C4-2B (cell line): ENCODE data around the gene S100A3.
"Not testable (repeated sequence)": the region's sequence is repeated elsewhere in the genome, so short reads cannot be mapped to it uniquely, and the experiment has no call there.

Experiments used
- H3K27ac ChIP-seq: fragments of 450-650 bp; 2 replicates; pipeline ENCODE4 v1.5.1; 2017
- ZFX ChIP-seq: fragments of 450-650 bp; IDR thresholded peaks from 2 replicates; pipeline ENCODE4 v1.6.1; 2017
- TF ChIP-seq, protein P1 (sequence below): fragments of 450-650 bp; conservative IDR thresholded peaks from 2 replicates; pipeline ENCODE4 v1.5.1; 2017; ENCODE audit warnings: mild to moderate bottlenecking

S100A3 gene

DNA sequence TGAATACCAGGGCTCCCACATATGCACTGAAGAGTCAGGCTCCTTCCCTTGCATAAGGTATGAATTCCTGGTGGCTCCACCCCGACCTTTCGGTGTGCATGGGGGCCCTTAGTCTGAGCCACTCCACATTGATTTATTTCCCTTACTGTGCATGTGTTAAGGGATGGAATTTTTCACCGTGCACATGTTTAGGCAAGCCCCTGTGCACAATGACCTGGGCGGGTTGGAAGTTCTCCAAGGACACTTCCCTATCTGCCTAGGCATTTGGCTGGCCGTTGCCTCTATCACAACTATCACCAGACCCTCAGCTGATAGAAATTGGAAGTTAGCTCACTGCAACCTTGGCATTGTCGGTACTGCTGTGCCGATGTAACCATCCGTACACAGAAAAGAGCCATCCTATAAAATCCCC, 22.9 kb downstream of the S100A3 start:
- no peak for TF ChIP-seq ZFX
- TF ChIP-seq, protein P1, sequence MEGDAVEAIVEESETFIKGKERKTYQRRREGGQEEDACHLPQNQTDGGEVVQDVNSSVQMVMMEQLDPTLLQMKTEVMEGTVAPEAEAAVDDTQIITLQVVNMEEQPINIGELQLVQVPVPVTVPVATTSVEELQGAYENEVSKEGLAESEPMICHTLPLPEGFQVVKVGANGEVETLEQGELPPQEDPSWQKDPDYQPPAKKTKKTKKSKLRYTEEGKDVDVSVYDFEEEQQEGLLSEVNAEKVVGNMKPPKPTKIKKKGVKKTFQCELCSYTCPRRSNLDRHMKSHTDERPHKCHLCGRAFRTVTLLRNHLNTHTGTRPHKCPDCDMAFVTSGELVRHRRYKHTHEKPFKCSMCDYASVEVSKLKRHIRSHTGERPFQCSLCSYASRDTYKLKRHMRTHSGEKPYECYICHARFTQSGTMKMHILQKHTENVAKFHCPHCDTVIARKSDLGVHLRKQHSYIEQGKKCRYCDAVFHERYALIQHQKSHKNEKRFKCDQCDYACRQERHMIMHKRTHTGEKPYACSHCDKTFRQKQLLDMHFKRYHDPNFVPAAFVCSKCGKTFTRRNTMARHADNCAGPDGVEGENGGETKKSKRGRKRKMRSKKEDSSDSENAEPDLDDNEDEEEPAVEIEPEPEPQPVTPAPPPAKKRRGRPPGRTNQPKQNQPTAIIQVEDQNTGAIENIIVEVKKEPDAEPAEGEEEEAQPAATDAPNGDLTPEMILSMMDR = no peak
- no peak overlapping the region for H3K27ac ChIP-seq

DNA sequence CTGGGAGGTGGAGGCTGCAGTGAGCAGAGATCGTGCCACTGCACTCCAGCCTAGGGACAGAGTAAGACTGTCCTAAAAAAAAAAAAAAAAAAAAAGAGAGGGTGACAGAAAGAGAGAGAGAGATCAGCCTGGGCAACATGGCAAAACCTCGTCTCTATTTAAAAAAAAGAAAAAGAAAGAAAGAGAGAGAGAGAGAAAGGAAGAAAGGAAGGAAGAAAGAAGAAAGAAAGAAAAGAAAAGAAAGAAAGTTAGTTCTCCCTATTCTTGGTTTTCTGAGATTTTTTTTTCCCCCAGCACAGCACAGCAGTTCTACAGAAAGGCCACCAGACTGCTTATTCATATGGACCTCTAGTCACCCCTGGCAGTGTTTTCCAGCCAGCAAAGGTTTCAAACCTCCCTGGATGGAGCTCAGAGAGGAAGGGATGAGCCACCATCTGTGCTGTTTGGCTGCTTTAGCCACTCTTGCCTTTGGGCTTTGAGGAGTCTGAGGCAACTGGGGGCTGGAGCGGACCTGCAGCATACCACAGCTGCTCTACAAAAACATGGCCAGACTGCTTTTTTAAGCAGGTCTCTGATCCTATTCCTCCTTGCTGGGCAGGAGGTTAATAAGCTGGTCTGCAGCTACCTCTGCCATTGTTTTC, 23.9 kb downstream of the S100A3 start:
- H3K27ac ChIP-seq = no peak overlapping the region
- TF ChIP-seq, protein P1 = no peak
- no peak for TF ChIP-seq ZFX

DNA sequence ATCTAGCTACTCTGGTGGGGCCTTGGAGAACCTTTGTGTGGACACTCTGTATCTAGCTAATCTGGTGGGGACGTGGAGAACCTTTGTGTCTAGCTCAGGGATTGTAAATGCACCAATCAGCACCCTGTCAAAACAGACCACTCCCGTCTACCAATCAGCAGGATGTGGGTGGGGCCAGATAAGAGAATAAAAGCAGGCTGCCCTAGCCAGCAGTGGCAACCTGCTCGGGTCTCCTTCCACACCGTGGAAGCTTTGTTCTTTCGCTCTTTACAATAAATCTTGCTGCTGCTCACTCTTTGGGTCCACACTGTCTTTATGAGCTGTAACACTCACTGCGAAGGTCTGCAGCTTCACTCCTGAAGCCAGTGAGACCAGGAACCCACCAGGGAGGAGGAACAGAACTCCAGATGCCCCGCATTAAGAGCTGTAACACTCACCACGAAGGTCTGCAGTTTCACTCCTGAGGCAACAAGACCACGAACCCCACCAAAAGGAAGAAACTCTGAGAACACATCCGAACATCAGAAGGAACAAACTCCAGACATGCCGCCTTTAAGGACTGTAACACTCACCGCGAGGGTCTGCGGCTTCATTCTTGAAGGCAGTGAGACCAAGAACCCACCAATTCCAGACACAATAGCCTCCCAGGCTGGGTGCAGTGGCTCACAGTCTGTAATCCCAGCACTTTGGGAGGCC, 26.6 kb downstream of the S100A3 start:
- H3K27ac ChIP-seq = not testable (repeated sequence)

DNA sequence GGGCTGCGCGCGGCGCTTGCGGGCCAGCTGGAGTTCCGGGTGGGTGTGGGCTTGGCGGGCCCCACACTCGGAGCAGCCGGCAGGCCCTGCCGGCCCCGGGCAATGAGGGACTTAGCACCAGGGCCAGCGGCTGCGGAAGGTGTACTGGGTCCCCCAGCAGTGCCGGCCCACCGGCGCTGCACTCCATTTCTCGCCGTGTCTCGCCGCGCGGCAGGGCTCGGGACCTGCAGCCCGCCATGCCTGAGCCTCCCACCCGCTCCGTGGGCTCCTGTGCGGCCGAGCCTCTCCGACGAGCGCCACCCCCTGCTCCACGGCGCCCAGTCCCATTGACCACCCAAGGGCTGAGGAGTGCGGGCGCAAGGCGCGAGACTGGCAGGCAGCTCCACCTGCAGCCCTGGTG, 27.2 kb downstream of the S100A3 start:
- not testable (repeated sequence) for H3K27ac ChIP-seq

DNA sequence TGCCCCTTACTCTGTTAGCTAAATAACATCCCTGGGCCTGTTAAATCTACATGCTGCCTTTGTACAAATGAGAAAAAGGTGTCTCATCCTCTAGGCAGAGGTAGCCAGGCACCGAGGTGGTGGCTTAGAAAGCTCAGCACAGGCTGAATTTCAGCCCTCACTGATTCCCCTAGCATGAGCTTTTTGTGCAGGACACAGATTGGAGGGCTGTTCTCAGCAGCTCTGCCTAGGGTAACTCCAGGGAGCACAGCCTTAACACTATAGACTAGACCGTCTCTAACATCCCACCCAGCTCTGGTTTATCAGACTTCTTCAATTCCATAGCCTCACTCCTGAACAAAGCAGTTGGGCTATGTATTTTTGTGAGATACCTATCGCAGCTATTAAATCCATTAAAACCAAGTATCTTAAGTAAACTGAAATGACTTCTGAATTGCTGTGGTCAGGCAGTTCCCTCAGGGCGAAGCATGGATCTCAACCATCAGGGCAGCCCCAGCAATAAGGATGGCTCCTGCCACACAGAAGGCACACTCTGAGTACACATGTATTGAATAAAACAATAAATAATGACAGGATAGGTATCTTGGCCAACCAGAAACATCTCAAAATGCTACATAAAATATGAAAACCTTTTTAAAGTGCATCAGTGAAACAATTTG, 28.1 kb downstream of the S100A3 start:
- TF ChIP-seq, protein P1 = no peak
- TF ChIP-seq ZFX = no peak
- H3K27ac ChIP-seq = no peak overlapping the region

DNA sequence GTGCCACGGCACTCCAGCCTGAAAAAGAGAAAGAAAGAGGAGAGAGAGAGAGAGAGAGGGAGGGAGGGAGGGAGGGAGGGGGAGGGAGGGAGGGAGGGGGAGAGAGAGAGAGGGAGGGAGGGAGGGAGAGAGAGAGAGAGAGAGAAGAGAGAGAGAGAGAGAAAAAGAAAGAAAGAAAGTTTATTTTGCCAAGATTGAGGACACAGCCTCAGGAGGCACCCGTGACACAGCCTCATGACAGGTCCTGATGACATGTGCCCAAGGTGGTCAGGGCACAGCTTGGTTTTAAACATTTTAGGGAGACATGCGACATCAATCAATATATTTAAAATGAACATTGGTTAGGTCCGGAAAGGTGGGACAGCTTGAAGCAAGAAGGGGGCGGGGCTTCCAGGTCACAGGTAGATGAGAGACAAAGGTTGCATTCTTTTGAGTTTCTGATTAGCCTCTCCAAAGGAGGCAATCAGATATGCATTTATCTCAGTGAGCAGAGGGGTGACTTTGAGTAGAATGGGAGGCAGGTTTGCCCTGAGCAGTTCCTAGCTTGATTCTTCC, 28.8 kb downstream of the S100A3 start:
- not testable (repeated sequence) for H3K27ac ChIP-seq

DNA sequence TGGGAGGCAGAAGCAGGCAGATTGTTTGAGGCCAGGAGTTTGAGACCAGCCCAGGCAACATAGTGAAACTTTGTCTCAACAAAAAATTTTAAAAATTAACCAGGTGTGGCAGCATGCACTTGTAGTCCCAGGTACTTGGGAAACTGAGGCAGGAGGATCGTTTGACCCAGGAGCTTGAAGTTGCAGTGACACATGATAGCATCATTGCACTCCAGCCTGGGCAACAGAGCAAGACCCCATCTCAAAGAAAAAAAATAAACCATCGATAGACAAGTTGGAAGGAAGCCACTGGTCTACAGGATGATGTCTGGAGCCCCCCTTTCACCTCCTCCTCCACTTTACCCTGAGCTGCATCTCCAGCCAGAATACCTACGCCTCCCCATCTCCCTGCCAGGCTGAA, 29.8 kb downstream of the S100A3 start:
- no peak overlapping the region for H3K27ac ChIP-seq
- TF ChIP-seq ZFX = no peak
- TF ChIP-seq, protein P1 = no peak

DNA sequence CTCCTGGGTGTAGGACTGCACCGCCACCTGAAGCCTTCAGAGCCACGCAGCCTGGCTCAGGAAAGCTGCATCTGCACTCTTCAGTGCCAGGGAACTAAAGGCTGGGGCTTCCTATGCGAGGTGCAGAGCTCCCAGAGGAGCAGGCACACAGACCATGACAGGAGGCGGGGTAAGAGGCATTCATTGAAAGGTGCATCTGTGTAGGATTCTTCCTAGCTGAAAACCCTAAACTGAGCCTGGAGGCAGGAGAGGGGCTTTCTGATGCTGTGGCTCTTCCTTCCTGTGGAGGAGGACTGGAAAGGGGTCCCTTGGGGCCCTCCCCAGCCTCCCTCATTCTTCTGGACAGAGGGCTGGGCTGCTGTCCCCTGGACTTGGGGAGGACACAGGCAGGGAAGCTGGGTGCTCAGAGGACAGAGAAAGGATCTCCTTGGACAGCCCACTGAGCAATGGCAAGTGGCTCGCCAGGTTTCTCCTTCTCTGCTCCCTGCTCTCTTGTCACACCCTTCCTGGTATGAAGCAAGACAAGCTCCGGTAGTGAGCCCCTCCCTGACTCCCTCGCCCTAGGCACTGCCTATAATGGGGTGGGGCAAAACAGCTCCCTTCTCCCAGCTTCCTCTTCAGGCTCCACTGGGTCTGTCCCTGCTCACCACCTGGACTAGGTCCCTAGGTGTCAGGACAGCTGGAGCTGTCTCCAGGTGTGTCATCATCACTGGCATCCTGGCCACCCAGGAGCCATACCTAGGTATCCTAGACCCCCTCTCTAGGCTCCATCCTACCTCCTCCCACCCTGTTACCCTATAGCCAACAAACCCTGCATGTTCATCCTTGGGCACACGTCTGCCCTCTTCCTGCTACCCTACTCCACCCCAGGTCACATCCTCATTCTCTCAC, 33.3 kb downstream of the S100A3 start:
- 0 out of 2 replicates have a peak overlapping the region, but pooled peaks have one; percentile 3 for H3K27ac ChIP-seq
- no peak for TF ChIP-seq ZFX
- TF ChIP-seq, protein P1 = no peak
